ENCODE results near the gene PNPLA4.

The PNPLA4 gene, protein sequence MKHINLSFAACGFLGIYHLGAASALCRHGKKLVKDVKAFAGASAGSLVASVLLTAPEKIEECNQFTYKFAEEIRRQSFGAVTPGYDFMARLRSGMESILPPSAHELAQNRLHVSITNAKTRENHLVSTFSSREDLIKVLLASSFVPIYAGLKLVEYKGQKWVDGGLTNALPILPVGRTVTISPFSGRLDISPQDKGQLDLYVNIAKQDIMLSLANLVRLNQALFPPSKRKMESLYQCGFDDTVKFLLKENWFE

DNA sequence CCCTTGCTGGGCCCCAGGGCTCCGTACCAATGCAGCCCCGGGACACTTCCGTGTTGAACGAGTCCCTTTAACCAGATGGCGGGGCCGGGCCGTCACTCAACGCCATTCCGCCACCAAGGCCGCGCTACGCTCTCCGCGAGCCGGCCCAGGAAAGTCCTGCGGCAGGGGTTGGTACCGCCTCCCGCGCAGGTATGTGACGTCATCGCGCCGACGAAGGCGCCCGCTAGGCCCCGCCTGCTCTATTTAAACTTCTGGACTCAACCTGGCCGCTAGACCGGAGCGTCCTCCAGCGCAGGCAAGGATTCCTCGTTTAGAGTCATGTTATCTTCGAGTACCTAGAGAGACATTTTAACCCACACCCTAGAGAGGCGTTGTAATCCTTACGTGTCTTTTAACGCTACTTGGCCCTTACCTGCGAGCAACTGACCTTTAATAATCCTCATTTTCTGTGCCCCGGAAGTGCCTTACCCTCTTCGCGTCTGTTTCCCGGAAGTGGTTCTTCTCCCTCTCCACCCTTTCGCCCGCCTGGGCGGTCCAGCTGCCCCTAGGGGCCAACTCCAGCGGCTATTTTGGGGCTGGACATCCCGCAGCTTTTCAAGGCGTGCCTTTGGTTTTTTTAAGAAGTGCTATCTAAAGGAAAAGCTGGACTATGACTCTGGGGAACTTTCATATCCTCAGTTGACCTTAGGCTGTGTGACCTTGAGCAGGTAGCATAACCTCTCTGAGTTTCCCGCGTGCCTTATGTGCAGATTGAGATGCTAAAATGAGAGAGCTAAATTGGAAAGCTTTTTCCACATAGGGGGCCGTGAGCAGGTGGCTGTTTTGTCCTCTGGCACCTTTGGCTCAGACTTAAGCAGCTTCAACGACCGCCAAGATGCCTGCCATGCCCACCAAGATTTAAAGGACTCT, at the start of gene PNPLA4:
TSS of gene PNPLA4 (minus strand) at position 155 of the 909 bp plus-strand sequence. CDS start 1,294 bp downstream, outside the sequence.
- DNase-seq: peak; percentile 80

DNA sequence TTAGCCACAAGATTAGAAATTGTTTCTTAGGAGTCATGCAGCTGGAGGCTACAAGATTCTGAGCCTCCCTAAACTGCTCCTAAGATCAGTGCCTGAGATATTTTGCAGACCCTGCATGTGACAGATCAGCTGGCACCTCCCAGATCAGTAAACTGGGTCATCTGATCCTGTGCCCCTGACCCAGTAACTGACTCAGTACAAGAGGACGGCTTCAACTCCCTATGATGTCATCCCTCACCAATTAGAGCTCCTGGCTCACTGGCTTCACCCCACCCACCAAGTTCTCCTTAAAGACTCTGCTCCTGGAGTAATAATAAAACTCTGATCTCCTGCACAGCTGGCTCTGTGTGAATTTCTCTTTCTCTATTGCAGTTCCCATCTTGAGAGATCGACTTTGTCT, 45.4 kb upstream of the PNPLA4 start:
- no peak for DNase-seq

DNA sequence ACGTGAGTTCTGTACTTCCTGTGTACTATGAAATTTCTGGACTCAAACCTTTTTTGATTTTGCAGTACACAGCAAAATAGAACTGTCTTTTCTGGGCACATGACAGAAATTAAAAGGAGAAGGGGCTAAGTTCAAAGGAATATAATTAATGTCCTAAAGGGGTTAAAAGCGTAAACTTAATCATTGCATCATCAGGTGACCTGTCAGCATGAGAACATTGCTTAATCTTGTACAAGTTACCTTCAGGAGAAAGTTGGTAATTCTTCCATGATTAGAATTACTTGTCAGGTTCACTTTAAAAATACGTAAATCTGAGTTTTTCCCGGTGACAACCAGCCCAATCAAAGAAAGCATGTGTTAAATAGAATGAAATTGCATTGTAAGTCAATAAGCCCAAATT, 43.2 kb upstream of the PNPLA4 start:
- DNase-seq: no peak

DNA sequence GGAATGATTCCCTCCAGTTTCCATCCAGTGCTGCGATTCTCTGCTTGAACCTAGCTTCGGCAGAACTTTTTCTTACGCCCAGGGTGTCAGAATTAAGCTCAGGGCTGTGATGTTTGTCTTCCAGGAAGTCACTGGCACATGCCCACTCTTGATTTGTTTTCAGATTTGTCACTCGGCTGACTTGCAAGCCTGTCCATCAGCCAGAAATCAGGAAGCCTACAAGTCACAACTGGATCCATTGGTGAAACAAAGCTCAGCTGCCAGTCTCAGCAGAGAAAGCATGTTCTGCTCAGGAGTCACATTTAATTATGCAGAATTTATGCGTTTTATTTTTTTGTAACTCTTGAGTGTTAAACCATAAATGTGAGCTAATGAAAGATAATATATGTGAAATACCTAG, 38.2 kb upstream of the PNPLA4 start:
- DNase-seq: no peak

DNA sequence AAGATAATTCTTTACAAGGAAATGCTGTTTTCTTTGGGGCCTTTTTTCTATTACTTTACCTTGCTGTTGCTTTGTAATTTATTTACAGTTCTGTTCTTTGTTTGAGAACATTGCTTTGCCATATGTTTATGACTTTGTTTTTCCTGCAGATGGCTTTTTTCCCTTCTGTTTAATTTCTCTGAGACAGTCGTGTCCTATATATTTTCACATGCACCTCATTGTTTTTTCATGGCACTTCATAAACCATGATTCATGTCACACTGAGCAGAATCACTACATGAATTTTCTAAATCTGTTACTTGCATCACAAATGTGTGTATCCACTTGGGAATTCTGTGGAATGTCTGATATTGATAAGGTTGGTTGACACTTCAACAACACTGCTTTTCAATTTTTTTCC, 33.0 kb upstream of the PNPLA4 start:
- no peak for DNase-seq

DNA sequence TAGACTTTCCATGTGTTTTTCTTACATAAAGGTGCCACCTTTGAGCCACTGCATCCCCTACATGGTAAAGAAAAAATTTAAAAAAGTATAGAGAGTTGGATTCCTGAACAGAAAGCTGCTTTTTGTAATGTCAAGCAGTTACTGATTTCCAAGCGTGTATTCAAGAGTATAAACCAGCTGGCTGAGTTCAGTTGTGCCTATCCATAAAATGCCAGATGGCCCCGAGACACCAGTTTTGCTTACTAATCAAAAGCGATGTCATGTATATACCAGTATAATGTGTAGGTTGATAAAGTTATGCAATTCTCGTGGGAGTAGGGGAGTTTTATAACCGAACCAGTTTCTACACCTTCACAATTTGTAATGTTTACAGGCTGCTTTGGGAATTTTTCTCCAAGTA, 26.2 kb upstream of the PNPLA4 start:
- DNase-seq: no peak

DNA sequence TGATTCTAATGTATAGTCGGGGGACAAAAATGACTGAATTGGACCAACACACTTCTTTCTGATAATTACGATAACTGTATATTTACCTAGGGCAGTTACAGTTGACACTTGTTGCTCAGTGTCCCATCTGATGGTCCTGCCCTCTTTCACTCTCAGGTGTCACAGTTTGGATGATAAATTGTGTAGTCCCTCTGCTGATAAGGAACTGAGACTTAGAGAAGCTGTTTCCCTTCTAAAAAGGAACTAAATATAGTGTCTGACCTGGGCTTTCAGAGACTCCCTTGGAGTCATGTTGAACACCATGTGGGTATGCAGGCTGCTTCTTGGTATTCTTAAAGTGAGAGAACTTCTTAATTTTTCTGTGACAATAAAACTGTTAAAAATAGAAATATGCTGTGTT, 23.7 kb upstream of the PNPLA4 start:
- DNase-seq: no peak

DNA sequence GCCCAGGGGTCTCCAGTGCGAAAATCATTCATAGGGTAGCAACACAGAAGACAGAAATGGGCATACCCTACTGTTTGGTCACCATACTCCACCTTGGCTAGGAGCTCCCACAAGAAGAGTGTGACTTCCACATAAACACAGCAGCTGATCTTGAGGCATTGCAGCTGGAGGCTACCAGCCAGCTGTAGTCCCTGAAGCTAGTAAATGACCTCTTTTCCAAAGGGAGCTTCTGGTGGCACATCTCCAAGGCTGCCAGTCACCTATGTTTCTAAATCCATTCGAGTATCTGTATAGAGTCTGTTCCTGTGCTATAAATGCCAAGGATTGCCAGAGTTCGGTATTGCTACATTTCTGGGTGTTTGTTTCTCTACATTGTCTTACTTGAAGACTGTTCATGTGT, 21.3 kb upstream of the PNPLA4 start:
- DNase-seq: no peak

DNA sequence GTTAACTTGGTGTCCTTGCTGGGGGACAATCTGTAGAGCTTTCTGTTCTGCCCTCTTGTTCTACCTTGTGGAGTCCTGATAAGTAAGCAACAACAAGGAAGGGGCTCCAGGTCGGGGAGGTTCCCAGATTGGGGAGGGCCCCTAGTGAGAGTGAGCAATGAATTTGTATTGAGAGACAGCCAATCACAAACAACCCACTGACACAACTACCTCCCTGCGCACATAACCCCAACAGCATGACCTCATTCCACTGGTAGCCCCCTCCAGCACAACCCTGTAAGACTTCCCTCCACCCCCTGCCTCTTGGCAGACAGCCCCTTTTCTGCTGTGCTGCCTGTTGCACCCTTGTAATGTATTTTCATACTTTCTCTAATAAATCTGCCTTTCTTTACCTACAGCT, 19.7 kb upstream of the PNPLA4 start:
- no peak for DNase-seq

DNA sequence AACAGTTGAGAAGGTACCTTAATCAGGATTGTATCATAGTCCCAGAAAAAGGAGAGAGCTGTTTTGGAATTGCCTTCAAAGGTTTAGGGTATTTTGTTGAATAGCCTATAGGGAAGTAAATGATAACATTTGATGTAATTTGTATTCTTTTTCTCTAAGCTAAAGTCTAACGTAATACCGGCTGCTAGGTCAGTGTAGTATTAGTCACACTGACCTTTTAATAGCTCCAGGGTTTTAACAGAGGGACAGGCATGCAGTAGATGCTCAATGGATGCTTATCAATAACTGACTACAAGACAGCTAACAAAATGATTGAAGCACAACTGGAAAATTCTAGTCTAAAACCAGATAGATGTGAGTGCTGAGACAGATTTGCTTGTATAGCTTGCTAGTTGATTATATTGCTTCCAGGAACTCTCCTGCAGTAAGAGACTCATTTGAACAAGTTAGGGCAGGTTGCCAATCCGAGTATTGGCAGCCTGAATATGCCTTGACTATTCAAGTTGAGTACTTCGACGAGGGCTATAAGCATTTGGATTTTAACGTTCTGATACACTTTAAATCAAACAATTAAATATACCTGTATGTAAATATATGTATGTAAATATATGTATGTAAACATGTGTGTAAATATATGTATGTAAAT, 16.5 kb upstream of the PNPLA4 start:
- no peak for DNase-seq

DNA sequence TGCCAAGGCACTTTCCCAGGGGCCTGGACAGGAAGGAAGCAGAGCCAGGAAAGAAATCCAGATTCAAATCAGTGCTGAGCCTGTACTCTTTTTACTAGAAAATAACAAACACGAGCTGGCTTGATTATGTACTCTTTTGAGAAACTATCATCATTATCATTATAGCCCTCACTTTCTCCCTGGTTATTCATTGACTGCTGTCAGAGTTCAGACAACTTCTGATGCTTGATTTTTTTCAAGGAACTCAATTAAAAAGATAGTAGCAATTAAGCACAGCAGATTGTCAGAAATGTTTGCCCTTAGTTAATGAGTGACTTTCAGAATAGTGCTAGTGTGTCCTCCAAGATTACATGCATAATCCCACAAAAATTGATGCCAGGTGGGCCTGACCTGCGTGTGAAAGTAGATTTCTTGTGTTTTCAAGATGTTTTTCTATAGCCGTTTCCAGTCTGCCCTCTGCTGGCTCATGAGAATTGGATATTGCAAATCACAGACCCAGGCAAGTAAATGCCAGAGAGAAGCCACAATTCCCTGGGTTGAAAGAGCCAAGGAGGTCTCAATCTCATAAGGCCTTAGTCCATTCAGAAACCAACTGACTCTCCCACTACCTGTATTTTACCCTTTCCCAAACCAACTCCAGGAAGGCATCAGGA, 14.3 kb upstream of the PNPLA4 start:
- no peak for DNase-seq

DNA sequence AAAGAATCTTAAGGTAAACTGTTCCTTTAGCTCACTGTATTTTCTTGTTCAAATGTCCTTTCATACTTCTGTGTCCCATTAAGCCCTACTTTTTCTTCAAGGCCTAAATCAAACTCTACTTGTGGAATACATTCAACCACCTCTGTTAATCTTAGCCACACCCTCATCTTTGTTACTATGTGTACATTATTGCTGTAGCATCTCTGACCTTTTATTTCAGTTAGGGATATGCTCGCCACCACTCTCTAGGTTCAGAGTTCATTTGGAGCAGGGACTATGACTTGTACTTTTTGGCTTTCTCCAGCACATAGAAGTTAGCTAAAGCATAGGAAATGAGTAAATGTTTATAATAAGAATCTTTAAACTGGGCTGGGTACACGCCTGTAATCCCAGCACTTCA, 6.8 kb upstream of the PNPLA4 start:
- no peak for DNase-seq

DNA sequence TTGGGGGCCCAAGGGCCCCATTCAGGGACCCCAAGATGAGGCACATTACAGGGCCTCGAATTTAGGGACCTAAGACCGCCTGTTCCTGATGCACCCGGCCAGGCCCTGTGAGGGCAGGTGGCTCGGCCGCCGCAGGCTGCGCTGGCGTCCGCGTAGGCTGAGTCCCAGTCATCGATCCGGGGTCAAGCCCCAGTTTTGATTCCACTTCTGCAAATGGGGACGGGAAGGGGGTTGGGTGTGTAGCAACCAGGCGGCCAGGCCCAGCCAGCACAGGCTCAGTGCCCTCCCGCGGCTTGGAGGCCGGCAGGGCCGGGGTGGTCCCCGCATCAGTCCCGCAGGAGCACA, 327 bp downstream of the PNPLA4 start:
- no peak for DNase-seq

DNA sequence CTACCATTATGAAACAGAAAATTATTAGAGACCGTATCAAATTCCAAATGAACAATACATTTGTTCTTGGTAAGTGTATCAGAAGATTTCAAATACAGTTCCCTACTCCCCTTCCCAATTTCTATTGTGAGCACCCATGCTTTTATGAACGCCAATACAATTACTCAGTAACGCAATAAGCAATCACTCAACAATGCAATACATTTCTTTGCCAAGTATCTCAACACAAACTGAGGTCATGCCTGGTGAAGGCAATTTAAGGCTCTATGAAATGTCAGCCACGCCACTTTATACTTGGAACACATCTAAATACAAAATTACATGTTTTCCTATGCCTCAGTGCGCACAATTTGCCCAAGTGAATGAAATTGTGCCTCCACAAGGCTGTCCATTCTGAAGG, 712 bp downstream of the PNPLA4 start:
- no peak for DNase-seq

DNA sequence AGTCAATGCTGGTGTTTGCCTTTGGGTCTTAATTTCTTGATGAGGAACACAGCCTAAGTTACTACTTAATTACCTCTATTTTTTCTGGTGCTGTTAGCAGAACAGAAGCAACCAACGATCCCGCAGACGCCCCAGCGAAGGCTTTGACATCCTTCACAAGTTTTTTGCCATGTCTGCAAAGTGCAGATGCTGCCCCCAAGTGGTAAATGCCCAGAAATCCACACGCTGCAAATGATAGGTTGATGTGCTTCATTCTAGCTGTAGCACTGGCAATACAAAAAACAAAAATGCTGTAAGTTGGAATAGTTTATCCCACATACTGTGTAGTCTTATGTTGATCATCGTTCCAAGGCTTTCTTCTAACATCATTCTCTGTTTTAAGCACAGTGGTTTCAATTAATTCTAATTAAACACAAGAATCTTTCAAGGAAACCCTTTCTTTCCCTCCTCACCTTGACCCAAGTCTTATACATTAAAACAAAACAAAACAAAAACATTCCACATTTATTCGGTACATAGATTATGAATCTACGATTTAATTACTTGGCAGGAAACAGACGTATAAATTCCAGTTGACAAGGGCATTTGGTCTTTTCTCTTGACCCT, 1.2 kb downstream of the PNPLA4 start:
- peak; percentile 60 for DNase-seq

DNA sequence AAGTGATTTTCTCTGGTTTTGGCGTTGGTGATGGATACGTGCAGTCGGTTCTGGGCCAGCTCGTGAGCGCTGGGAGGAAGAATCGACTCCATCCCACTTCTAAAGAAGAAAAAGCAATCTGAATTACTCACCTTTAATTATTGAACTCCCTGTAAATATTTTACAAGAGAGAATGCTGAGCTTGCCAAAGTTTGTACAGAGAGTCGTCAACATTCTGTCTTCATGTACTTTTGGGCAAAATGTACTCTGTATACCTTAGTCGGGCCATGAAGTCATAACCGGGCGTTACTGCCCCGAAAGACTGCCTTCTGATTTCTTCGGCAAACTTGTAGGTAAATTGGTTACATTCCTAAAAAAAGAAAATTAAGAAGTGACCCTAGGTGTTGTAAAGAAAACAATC, 5.5 kb downstream of the PNPLA4 start:
- DNase-seq: no peak

DNA sequence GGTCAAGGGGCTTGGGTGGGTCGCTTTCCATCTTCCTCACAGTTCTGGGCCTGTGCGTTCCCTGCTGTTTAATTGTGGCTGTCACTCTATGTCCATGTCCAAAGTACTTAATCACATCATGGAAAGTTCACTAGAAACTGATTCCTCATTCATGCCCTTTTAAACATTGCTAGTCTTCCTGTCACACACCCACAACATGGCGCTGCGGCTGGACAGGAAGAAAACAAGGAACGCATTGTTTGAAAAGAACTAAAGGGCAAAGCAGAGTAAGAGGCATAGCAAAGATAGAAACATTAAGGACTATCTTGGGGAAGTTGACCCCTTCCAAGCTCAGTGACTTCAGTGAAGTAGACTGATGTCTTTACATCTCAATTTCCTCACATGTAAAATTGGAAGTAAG, 18.4 kb downstream of the PNPLA4 start:
- DNase-seq: no peak

DNA sequence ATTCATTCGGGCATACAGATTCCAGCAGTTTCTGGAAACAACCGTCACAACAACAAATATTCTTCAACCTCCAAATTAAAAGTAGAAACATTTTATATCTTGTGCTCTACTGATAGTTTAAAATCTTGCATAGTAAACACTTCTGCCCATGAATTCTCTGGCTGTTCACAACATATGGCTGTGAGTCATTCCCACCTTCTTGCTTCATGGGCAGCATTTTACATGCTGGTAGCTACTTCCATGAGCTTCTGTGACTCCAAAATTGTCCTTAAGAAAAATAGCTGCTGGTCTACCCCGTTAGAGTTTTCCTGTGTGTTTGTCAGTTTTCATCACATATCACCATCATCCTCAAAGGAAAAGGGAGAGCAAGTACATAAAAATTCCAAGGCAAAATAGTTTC, 22.7 kb downstream of the PNPLA4 start:
- DNase-seq: no peak

DNA sequence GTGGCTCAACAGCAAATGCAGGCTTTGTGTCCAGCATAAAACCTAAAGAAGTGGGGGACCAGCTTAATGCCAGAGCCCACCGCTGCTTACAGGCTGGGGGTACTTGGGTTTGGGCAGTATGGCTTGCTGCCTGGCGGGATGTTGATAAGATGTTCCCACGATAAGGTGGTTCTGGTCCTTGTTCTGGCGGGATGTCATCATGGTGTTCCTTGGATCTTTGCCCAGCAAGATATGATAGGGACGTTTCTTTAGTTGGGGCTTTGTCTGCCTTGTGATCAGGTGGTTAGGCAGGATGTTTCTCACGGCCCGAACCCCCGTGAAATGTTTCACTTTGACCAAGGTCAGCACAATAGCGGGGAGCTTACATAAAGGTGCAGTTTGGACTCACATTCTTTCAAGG, 35.3 kb downstream of the PNPLA4 start:
- DNase-seq: no peak

DNA sequence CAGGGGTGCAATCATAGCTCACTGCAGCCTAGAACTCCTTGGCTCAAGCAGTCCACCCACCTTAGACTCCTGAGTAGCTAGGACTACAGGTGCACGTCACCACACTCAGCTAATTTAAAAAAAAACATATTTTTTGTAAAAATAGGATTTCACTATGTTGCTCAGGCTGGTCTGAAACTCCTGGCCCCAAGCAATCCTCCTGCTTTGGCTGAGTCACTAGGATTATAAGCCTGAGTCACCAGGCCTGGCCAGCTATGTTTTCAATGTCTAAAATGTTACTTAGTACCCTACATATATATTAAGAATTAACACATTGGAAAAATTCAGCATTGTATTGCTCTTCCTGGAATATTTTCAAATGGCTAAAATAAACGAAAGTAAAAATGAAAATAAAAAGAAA, 37.5 kb downstream of the PNPLA4 start:
- DNase-seq: no peak

DNA sequence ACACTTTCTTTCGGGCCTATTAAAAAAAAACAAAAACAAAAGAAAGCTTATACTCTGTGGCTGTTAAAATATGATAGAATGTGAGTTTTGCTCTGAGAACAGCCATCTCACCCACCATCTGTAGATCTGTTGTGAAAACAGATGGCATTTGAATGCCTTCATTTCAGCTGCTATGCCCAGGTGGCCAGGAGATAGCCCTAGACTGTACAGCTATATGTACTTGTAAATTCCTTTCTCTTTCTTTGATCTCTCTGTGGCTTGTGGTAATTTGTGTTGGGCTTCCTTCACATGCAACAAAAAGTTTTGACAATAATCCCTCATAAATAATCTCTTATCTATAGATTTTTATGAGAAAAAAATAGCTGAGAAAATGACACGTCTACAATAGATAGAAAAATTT, 38.1 kb downstream of the PNPLA4 start:
- no peak for DNase-seq

DNA sequence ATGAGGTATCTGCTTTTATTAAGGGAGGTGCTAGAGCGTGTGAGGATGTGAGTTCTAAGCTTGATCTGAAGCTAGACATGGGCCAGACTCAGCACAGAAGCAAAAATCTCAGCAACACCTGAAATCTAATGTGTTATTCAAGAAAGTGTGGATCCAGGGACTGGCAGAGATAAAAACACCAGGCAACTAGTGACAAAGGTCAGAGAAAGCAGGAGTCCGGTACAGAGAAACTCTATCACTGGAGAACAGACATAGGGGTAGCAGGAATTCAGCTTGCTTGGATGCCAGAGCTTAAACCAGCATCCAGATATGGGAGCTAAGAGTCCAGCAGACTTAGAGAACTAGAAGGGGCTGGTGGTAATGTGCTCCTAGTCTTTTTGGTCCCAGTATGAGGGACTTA, 50.3 kb downstream of the PNPLA4 start:
- no peak for DNase-seq

DNA sequence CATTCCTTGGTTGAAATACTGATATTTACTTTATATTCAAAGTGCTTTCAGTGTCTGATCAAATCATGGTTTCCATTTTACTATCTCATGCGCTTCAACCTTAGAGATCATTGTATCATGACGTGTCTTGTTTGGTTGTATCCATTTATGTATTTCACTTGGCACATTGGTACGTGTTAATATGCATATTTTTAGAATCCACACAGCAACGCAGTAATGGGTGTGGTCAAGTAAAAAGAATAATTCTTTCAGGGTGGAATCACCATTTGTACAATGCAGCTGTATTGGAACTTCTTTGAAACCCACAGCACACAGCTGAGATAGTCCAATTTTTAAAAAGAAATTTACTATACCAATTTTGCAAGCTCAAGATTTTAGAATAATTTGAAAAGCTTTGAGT, 55.2 kb downstream of the PNPLA4 start:
- DNase-seq: no peak
